AG09309 (cell line): Measurements from ENCODE around the gene DLAT.
A peak's percentile ranks its signal among the peaks of the same experiment; 100 is the strongest.

ENCODE experiments used
- DNase-seq: peaks from one replicate; pipeline ENCODE4 v3.0.0-alpha.2; 2010; ENCODE audit warnings: low read depth
- H3K4me3 ChIP-seq: 2 replicates; pipeline ENCODE4 v1.5.1; 2011; ENCODE audit warnings: mild to moderate bottlenecking, low read depth, low read length, moderate library complexity; ENCODE audit not compliant: control insufficient read depth
- TF ChIP-seq, protein P1 (sequence below): IDR thresholded peaks from 2 replicates; pipeline ENCODE4 v1.5.1; 2011; ENCODE audit warnings: mild to moderate bottlenecking, low read depth, low read length, inconsistent platforms; ENCODE audit not compliant: insufficient read depth, control insufficient read depth; ENCODE audit errors: missing control alignments

DLAT gene

DNA sequence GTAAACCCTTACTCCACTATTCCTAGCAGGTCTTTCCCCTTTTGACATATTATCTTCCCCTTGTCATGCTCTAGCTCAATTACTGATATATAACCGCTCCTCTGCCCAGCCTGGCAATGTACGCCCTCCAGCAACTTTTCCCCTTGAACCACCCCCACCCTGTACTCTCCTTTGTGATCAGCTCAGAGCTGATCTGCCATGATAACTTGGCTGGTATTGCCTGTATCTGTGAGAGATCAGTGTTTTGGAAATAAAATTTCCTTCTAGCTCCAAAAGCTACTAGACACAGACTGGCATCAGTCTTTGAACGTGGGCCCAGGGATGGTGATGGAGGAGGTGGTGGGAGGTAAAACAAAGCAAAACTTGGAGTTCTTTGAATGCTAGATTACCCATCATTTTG is 45.1 kb upstream of the DLAT start:
- DNase-seq, result no peak
- TF ChIP-seq, protein P1, sequence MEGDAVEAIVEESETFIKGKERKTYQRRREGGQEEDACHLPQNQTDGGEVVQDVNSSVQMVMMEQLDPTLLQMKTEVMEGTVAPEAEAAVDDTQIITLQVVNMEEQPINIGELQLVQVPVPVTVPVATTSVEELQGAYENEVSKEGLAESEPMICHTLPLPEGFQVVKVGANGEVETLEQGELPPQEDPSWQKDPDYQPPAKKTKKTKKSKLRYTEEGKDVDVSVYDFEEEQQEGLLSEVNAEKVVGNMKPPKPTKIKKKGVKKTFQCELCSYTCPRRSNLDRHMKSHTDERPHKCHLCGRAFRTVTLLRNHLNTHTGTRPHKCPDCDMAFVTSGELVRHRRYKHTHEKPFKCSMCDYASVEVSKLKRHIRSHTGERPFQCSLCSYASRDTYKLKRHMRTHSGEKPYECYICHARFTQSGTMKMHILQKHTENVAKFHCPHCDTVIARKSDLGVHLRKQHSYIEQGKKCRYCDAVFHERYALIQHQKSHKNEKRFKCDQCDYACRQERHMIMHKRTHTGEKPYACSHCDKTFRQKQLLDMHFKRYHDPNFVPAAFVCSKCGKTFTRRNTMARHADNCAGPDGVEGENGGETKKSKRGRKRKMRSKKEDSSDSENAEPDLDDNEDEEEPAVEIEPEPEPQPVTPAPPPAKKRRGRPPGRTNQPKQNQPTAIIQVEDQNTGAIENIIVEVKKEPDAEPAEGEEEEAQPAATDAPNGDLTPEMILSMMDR, result no peak
- H3K4me3 ChIP-seq, result no peak overlapping the region

DNA sequence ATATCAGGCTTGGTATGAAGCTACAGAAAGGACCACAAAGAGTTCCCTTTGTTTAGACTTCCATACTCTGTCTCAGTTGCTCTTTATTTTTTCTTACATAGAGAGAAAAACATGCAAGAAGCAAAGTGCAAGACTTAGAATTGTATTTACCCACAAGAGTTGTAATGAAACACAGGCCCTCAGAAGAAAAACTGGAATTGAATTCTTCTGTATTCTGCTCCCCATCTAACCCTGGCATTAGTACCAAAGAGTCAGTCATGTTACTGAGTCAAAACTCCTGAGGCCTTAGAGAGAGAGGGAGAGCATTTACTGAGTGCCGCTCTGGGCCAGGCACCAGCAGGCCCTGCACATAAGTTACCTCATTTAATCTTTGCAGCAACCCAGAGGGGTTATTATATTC is 43.9 kb upstream of the DLAT start:
- TF ChIP-seq, protein P1, result no peak
- H3K4me3 ChIP-seq, result no peak overlapping the region
- DNase-seq, result no peak

DNA sequence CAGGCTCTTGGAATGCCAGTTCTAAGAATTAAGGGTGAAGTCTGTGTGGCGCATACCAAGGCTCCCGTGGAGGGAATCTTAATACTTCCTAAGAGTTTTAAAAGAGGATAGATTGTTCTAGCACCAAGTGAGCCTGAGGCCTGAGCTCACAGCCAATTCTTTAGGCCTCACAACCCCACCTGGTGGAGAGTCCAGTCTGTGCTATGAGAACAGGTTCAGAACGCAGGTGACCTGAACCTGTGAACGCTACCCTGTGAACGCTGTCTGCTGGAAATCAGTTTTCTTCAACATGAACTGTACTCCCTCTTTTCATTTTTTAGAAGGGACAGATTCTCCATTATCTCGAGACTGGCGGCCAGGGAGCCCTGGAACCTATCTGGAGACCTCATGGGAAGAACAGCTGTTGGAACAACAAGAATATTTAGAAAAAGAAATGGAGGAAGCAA is 43.2 kb upstream of the DLAT start:
- DNase-seq, result no peak
- TF ChIP-seq, protein P1, result peak; percentile 68
- no peak overlapping the region for H3K4me3 ChIP-seq

DNA sequence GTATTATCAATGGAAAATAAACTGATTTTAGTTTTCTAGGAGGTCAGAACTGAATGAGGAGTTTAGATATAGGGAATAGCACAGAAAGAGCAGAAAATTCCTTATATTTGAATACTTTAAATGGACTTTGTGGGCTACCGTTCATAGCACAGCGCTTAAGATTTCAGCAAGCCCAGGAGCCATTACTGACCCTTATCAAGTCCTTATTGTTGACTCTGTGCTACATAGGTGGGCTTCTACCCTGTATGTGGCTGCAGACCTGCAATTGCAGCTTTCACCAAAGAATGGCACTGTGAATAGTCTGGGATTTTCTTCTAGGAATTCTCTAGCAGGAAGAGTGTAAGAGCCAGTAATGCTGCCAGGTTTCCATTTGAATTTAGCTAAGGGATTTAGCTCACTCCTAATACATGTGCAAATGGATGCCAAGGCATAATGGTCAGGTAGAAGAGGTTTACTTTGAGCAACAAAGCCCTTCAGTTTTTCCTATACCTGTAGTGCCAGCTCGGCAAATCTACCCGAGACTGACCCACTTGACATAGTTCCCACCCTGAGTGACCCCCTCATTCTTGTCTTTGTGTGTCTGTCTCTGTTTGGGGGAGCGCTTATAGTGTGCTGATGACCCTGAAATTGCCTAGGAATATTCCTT is 42.5 kb upstream of the DLAT start:
- TF ChIP-seq, protein P1, result no peak
- no peak for DNase-seq
- no peak overlapping the region for H3K4me3 ChIP-seq

DNA sequence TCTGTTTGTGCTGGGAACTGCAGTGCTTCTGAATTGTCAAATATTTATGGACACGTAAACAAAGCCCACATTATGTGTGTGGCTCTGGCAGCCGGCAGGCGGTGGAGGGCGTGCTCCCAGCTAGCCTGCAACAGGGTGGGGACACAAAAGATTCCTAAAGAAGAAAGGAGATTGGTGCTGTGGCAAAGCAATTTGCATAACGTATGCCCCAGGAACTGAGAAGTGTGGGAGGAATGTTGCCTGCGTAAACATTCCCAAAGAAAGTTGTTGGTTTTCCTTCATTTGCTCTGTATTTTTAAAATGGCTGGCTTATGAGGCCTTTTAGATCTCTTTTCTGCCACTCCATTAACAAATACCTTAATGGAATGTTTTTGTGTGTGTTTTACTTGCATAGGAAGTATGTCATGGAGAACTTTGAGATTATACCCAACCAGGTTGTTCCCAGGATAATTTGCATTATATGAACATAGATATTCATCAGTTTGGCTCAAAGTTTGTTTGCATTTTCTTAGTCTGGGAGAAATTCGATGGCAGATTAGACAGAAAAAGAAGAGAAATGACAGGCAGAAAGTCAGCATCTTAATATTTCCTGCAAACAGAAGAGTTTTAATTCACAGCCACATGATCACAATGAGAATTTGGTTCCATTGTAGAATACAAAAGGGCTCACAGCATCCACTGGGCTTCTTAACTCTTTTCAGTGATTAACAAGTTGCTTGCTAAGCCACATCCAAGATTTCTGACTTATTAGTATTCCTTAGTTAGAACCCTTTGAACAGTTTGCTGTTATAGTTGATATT is 41.8 kb upstream of the DLAT start:
- DNase-seq, result no peak
- TF ChIP-seq, protein P1, result no peak
- no peak overlapping the region for H3K4me3 ChIP-seq

DNA sequence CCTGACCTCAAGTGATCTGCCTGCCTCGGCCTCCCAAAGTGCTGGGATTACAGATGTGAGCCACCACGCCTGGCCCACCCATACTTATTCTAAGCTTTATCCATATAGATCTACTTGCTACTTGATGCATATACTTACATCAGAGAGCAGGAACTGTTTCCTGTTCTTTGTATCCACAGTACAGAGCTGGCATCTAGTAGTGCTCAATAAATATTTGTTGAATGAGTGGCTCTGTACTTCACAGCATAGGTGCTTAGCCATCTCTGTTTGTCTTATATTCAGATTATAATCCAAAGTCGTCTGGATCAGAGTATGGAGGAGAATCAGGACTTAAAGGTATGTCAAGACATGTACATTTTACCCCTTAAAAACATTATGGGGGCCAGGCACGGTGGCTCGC is 38.6 kb upstream of the DLAT start:
- no peak overlapping the region for H3K4me3 ChIP-seq
- no peak for DNase-seq
- TF ChIP-seq, protein P1, result no peak
